Epithelial cell of esophagus (primary cell): ENCODE measurements around the gene KIF13A.
A peak's percentile ranks its signal among the peaks of the same experiment; 100 is the strongest.

ENCODE experiments used
- DNase-seq: peaks from one replicate; pipeline ENCODE4 v3.0.0; 2010; ENCODE audit warnings: low read depth
- H3K4me3 ChIP-seq: 2 replicates; pipeline ENCODE4 v1.5.1; 2011; ENCODE audit warnings: mild to moderate bottlenecking, low read length, control low read depth
- CTCF ChIP-seq: IDR thresholded peaks from 2 replicates; pipeline ENCODE4 v1.5.1; 2011; ENCODE audit warnings: low read depth, mild to moderate bottlenecking, low read length, control low read depth, inconsistent platforms; ENCODE audit not compliant: insufficient read depth; ENCODE audit errors: missing control alignments

KIF13A gene

GRCh38 chr6:17974570-17975368 is 12.7 kb downstream of the KIF13A start:
- TF ChIP-seq CTCF = no peak
- H3K4me3 ChIP-seq = no peak overlapping the region
- no peak for DNase-seq

DNA sequence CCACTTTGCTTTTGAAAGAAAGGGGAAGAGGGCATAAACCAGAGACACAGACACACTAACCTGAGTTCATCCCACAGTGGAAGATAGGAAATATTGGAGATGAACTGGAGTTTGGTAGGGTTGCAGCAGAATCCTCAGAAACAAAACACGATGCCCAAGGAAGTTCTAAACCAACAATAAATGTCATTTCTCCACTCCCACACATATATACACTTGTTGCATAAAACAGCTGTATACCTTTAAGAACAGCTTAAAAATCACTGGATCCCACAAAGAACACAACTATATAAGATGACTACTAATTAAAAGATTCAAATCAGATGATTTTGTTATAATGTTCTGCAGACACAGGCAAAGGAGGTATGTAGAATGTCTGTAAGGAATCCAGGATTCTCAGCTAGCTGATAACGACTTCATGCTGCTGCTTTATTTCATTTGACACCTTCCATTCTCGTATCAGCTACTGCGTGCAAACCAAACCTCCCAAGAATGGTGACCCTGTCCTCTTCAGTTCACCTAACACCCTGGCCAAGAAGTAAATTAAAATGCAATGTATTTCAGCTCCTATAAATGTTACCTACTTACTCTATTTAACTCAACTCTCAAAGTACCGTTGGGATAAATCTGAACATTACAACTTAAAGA is 14.3 kb downstream of the KIF13A start:
- no peak overlapping the region for H3K4me3 ChIP-seq
- no peak for DNase-seq
- TF ChIP-seq CTCF = no peak

- no peak for DNase-seq
- TF ChIP-seq CTCF = no peak
- no peak overlapping the region for H3K4me3 ChIP-seq
Measured at GRCh38 chr6:17972074-17972952, 15.1 kb downstream of the KIF13A start.

DNA sequence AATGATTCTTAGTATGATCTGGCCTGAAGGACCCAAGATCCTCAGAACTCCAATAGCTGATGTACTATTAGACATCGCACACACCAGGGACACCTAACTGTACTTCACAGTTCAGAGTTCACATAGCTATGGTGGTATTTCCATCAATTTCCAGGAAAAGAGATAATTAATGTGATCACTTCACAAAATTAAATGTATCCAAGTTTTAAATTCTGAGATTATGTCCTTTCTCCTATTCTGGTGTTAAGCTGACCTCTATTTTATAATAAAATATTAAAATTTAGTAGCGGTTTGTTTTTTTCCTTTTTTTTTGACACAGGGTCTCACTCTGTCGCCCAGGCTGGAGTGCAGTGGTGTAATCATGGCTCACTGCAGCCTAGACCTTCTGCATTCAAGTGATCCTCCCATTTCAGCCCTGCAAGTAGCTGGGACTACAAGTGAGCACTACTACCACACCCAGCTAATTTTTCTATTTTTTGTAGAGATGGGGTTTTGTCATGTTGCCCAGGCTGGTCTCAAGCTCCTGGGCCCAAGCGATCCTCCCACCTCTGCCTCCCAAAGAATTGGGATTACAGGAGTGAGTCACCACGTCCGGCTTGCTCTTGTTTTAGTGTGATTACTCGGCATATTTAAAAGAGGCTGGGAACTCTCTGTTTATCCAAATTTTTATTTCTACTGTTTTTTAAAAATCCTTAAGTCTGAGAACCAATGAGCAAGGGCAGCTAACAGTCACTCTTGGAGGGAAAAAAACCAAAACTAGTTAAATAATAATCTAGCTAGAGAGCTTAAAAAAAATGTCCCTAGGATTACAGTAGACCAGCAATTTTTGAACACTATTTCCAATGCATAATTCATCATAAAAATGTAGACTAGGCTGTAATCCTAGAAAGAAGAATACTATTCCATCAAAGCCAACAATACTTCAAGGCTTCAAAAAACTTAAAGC is 16.0 kb downstream of the KIF13A start:
- DNase-seq = peak; percentile 71
- H3K4me3 ChIP-seq = no peak overlapping the region
- TF ChIP-seq CTCF = no peak

DNA sequence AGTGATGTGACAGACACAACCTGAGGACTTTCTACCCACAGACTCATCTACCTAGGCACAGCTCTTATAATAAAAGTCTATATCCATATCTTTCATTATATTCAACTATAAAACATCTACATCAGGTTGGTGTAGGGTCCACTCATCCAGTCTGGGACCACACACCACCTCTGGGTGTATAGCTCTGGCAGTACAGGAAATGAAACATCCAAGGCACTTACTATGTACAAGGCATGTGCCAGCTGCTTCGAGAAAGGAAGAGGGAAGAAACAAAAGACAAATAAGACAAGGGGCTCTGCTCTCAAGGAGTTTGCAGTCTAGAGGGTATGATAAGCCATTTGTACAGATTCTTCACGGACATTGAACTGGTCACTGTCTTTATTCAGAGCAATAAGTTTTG is 18.6 kb downstream of the KIF13A start:
- TF ChIP-seq CTCF = no peak
- no peak for DNase-seq
- H3K4me3 ChIP-seq = no peak overlapping the region
